Type B pancreatic cell (in vitro differentiated cells): Measurements from ENCODE around the gene TEX9. TPM values are rescaled to one million over a fixed set of nuclear protein-coding genes. Genes with fewer than 3 reads are reported as not detected.
"Not testable (repeated sequence)": the region's sequence is repeated elsewhere in the genome, so short reads cannot be mapped to it uniquely, and the experiment has no call there.

Experiments
- DNase-seq: peaks from one replicate; pipeline ENCODE4 v3.0.0; 2021; ENCODE audit warnings: mixed read lengths; ENCODE audit not compliant: unreplicated experiment; ENCODE audit errors: extremely low spot score
- H3K27ac Mint-ChIP-seq: 2 replicates; pipeline ENCODE4 v1.8.0; 2021; ENCODE audit warnings: mild to moderate bottlenecking, mixed read lengths
- H3K27me3 Mint-ChIP-seq: 2 replicates; pipeline ENCODE4 v1.8.0; 2021; ENCODE audit warnings: mixed read lengths
- H3K36me3 Mint-ChIP-seq: 2 replicates; pipeline ENCODE4 v1.8.0; 2021; ENCODE audit warnings: mixed read lengths
- H3K4me1 Mint-ChIP-seq: one replicate; pipeline ENCODE4 v1.8.0; 2021; ENCODE audit warnings: mixed read lengths; ENCODE audit not compliant: unreplicated experiment
- H3K4me3 Mint-ChIP-seq: 2 replicates; pipeline ENCODE4 v1.8.0; 2021; ENCODE audit warnings: mild to moderate bottlenecking, mixed read lengths
- H3K9me3 Mint-ChIP-seq: 2 replicates; pipeline ENCODE4 v1.8.0; 2021; ENCODE audit warnings: mixed read lengths
- CTCF ChIP-seq: fragments of 200-600 bp; sonication (generic); conservative IDR thresholded peaks from 2 replicates; pipeline ENCODE4 v1.5.0; 2021; ENCODE audit warnings: antibody characterized with exemption, mild to moderate bottlenecking
- long read RNA-seq: library from polyadenylated mRNA; unstranded; transcript quantifications from one replicate; pipeline ENCODE4 v2.0.0, GENCODE V29; 2020
- total RNA-seq: library from RNA; stranded (reverse); gene quantifications from 2 replicates; pipeline ENCODE4 v1.2.1, GENCODE V29; 2021; ENCODE audit warnings: low replicate concordance

The TEX9 gene
- 19.7 and 23.7 TPM in 2 replicates for total RNA-seq
- long read RNA-seq, full-length matches to known transcripts, result 2 of 34 reads
- long read RNA-seq, partial matches to known transcripts, result 20 of 34 reads
- long read RNA-seq, other reads (novel, unspliced or antisense), result 12 of 34 reads

- H3K27ac Mint-ChIP-seq, result peak within 1 kb of the TSS; percentile 82
- no peaks in the 10 kb centered on the region for H3K27me3 Mint-ChIP-seq
- peak within 1 kb of the TSS; percentile 93 for H3K4me3 Mint-ChIP-seq
These were observed at the start of gene TEX9 for GRCh38 chr15:56365075-56365711. TSS of gene TEX9 (plus strand) at chr15:56365426. CDS start at chr15:56365451, 25 bp downstream.

GRCh38 chr15:56316561-56316960 is 48.7 kb upstream of the TEX9 start:
- not testable (repeated sequence) for H3K36me3 Mint-ChIP-seq, H3K4me1 Mint-ChIP-seq, H3K27ac Mint-ChIP-seq, H3K27me3 Mint-ChIP-seq, H3K9me3 Mint-ChIP-seq, DNase-seq, H3K4me3 Mint-ChIP-seq

More at GRCh38 chr15:56365075-56365711, at the start of gene TEX9:
- Mint-ChIP-seq H3K4me1 (peaks cover 24% of the 10 kb centered on the region), H3K36me3 (no peaks in the 10 kb centered on the region), H3K9me3 (peaks cover 5% of the 10 kb centered on the region)
- DNase-seq, result peak; percentile 87
- no peak for TF ChIP-seq CTCF

GRCh38 chr15:56320316-56320715 is 44.9 kb upstream of the TEX9 start:
- H3K4me3 Mint-ChIP-seq, result no peak overlapping the region

GRCh38 chr15:56320861-56321260 is 44.4 kb upstream of the TEX9 start:
- TF ChIP-seq CTCF, result no peak
- no peak overlapping the region for H3K4me3 Mint-ChIP-seq
- no peak for DNase-seq
- H3K36me3 Mint-ChIP-seq, result no peaks in the 10 kb centered on the region
- no peaks in the 10 kb centered on the region for H3K4me1 Mint-ChIP-seq
- no peaks in the 10 kb centered on the region for H3K9me3 Mint-ChIP-seq
- H3K27me3 Mint-ChIP-seq, result peaks cover 7% of the 10 kb centered on the region
- H3K27ac Mint-ChIP-seq, result no peak overlapping the region

More at GRCh38 chr15:56320316-56320715, 44.9 kb upstream of the TEX9 start:
- no peaks in the 10 kb centered on the region for H3K9me3 Mint-ChIP-seq
- no peaks in the 10 kb centered on the region for H3K36me3 Mint-ChIP-seq
- TF ChIP-seq CTCF, result no peak
- peaks cover 7% of the 10 kb centered on the region for H3K27me3 Mint-ChIP-seq
- H3K27ac Mint-ChIP-seq, result no peak overlapping the region
- H3K4me1 Mint-ChIP-seq, result no peaks in the 10 kb centered on the region
- no peak for DNase-seq

- H3K27me3 Mint-ChIP-seq, result peaks cover 7% of the 10 kb centered on the region
- no peak overlapping the region for H3K4me3 Mint-ChIP-seq
- H3K36me3 Mint-ChIP-seq, result no peaks in the 10 kb centered on the region
- H3K9me3 Mint-ChIP-seq, result no peaks in the 10 kb centered on the region
- TF ChIP-seq CTCF, result no peak
- DNase-seq, result no peak
- no peaks in the 10 kb centered on the region for H3K4me1 Mint-ChIP-seq
- H3K27ac Mint-ChIP-seq, result no peak overlapping the region
These were observed 42.8 kb upstream of the TEX9 start for GRCh38 chr15:56322444-56322843.

GRCh38 chr15:56323435-56323834 is 41.8 kb upstream of the TEX9 start:
- H3K4me3 Mint-ChIP-seq, result no peak overlapping the region
- no peaks in the 10 kb centered on the region for H3K9me3 Mint-ChIP-seq
- H3K27me3 Mint-ChIP-seq, result peaks cover 7% of the 10 kb centered on the region
- H3K36me3 Mint-ChIP-seq, result no peaks in the 10 kb centered on the region
- H3K27ac Mint-ChIP-seq, result no peak overlapping the region
- no peaks in the 10 kb centered on the region for H3K4me1 Mint-ChIP-seq
- DNase-seq, result no peak
- TF ChIP-seq CTCF, result no peak
